H54 (cell line): ENCODE data around the gene GATA3.

Experiments used
- DNase-seq: peaks from one replicate; pipeline ENCODE4 v3.0.0; 2011; ENCODE audit warnings: low spot score, mixed read lengths; ENCODE audit not compliant: insufficient read length
- FAIRE-seq: peaks from 3 replicates; lab custom pipeline; 2011; peaks lifted over from hg19 to GRCh38; lab: Jason Lieb, UNC
- POLR2A ChIP-seq: IDR thresholded peaks from 2 replicates; pipeline ENCODE4 v1.6.1; 2011; ENCODE audit warnings: low read depth, mild to moderate bottlenecking, low read length

The GATA3 gene

GRCh38 chr10:8121201-8121890 lies 66.9 kb downstream of the GATA3 start:
- FAIRE-seq (no peak), DNase-seq (no peak)
- TF ChIP-seq POLR2A = no peak

- no peak for FAIRE-seq
- DNase-seq = no peak
- no peak for TF ChIP-seq POLR2A
Observed at GRCh38 chr10:8122611-8123369, 68.3 kb downstream of the GATA3 start.

- FAIRE-seq (no peak), DNase-seq (no peak)
- no peak for TF ChIP-seq POLR2A
Observed at GRCh38 chr10:8124436-8124835, 69.9 kb downstream of the GATA3 start.
